HUES64 (cell line): ENCODE measurements around the gene SNTA1.

ENCODE experiments used
- H3K27ac ChIP-seq: 2 replicates; pipeline ENCODE4 v1.7.0; 2013; ENCODE audit warnings: low read depth, low read length, inconsistent platforms
- H3K27me3 ChIP-seq: 2 replicates; pipeline ENCODE4 v1.6.1; 2013; ENCODE audit warnings: mild to moderate bottlenecking, low read length; ENCODE audit not compliant: insufficient read depth
- H3K36me3 ChIP-seq: 2 replicates; pipeline ENCODE4 v1.6.1; 2013; ENCODE audit warnings: mild to moderate bottlenecking, low read length; ENCODE audit not compliant: insufficient read depth
- H3K4me1 ChIP-seq: 2 replicates; pipeline ENCODE4 v1.6.1; 2013; ENCODE audit warnings: mild to moderate bottlenecking, low read length, moderate library complexity; ENCODE audit not compliant: insufficient read depth
- H3K4me3 ChIP-seq: 2 replicates; pipeline ENCODE4 v1.5.1; 2013; ENCODE audit warnings: mild to moderate bottlenecking, low read length, moderate library complexity
- H3K9ac ChIP-seq: 2 replicates; pipeline ENCODE4 v1.6.1; 2013; ENCODE audit warnings: mild to moderate bottlenecking, low read depth, low read length
- H3K9me3 ChIP-seq: 2 replicates; pipeline ENCODE4 v1.6.1; 2013; ENCODE audit warnings: low read depth, low read length; ENCODE audit not compliant: insufficient read depth
- WGBS: fragments of 150-250, 120-280 bp; methylation state at CpG from one replicate; pipeline ENCODE4 v1.1.7; 2013; ENCODE audit warnings: missing lambda C conversion rate; 5-methylcytosine and 5-hydroxymethylcytosine counted together

SNTA1 gene

GRCh38 chr20:33418033-33418432 lies 25.5 kb downstream of the SNTA1 start:
- Histone ChIP-seq H3K9ac (no peak overlapping the region), H3K27me3 (no peaks in the 10 kb centered on the region), H3K36me3 (no peaks in the 10 kb centered on the region), H3K4me3 (no peak overlapping the region), H3K9me3 (no peaks in the 10 kb centered on the region), H3K27ac (no peak overlapping the region), H3K4me1 (no peaks in the 10 kb centered on the region)
- 90% methylated on average over 3 of the region's 3 CpGs for WGBS

GRCh38 chr20:33415948-33416347 lies 27.6 kb downstream of the SNTA1 start:
- Histone ChIP-seq H3K4me3 (no peak overlapping the region), H3K9me3 (no peaks in the 10 kb centered on the region), H3K4me1 (no peaks in the 10 kb centered on the region), H3K27ac (no peak overlapping the region), H3K36me3 (no peaks in the 10 kb centered on the region), H3K27me3 (no peaks in the 10 kb centered on the region), H3K9ac (no peak overlapping the region)
- 58% methylated on average over 8 of the region's 8 CpGs for WGBS

GRCh38 chr20:33412484-33412838 lies 31.1 kb downstream of the SNTA1 start:
- H3K36me3 ChIP-seq: peaks cover 2% of the 10 kb centered on the region; the same call in 1 of the 2 replicates
- 90% methylated on average over 8 of the region's 8 CpGs for WGBS
- H3K4me1 ChIP-seq: no peaks in the 10 kb centered on the region
- no peak overlapping the region for H3K27ac ChIP-seq
- no peaks in the 10 kb centered on the region for H3K9me3 ChIP-seq
- no peak overlapping the region for H3K4me3 ChIP-seq
- H3K27me3 ChIP-seq: no peaks in the 10 kb centered on the region
- no peak overlapping the region for H3K9ac ChIP-seq

- 96% methylated on average over 7 of the region's 7 CpGs for WGBS
- H3K4me3 ChIP-seq: no peak overlapping the region
- H3K27me3 ChIP-seq: no peaks in the 10 kb centered on the region
- H3K27ac ChIP-seq: no peak overlapping the region
- peaks cover 4% of the 10 kb centered on the region; the same call in 1 of the 2 replicates for H3K36me3 ChIP-seq
- no peak overlapping the region for H3K9ac ChIP-seq
- H3K9me3 ChIP-seq: no peaks in the 10 kb centered on the region
- no peaks in the 10 kb centered on the region for H3K4me1 ChIP-seq
These were observed 31.7 kb downstream of the SNTA1 start for GRCh38 chr20:33411711-33412483.

- no peak overlapping the region for H3K4me3 ChIP-seq
- no peaks in the 10 kb centered on the region for H3K27me3 ChIP-seq
- peaks cover 4% of the 10 kb centered on the region; the same call in 1 of the 2 replicates for H3K36me3 ChIP-seq
- no peaks in the 10 kb centered on the region for H3K9me3 ChIP-seq
- H3K27ac ChIP-seq: no peak overlapping the region
- 84% methylated on average over 7 of the region's 7 CpGs for WGBS
- H3K4me1 ChIP-seq: no peaks in the 10 kb centered on the region
- H3K9ac ChIP-seq: no peak overlapping the region
These were observed 32.3 kb downstream of the SNTA1 start for GRCh38 chr20:33411242-33411641.

- Histone ChIP-seq H3K27me3 (no peaks in the 10 kb centered on the region), H3K9ac (no peak overlapping the region), H3K36me3 (peaks cover 4% of the 10 kb centered on the region; the same call in 1 of the 2 replicates), H3K4me1 (no peaks in the 10 kb centered on the region), H3K4me3 (no peak overlapping the region), H3K9me3 (no peaks in the 10 kb centered on the region), H3K27ac (no peak overlapping the region)
- WGBS: 93% methylated on average over 15 of the region's 15 CpGs
These were observed 33.4 kb downstream of the SNTA1 start for GRCh38 chr20:33410081-33410742.

GRCh38 chr20:33408716-33409654 lies 34.6 kb downstream of the SNTA1 start:
- Histone ChIP-seq H3K36me3 (peaks cover 7% of the 10 kb centered on the region; the same call in 1 of the 2 replicates), H3K27me3 (no peaks in the 10 kb centered on the region), H3K9me3 (no peaks in the 10 kb centered on the region), H3K9ac (no peak overlapping the region), H3K4me3 (no peak overlapping the region), H3K27ac (no peak overlapping the region), H3K4me1 (no peaks in the 10 kb centered on the region)
- WGBS: 92% methylated on average over 16 of the region's 18 CpGs

GRCh38 chr20:33408313-33408712 lies 35.2 kb downstream of the SNTA1 start:
- Histone ChIP-seq H3K27me3 (no peaks in the 10 kb centered on the region), H3K27ac (no peak overlapping the region), H3K36me3 (peaks cover 7% of the 10 kb centered on the region; the same call in 1 of the 2 replicates), H3K9me3 (no peaks in the 10 kb centered on the region), H3K9ac (no peak overlapping the region), H3K4me3 (no peak overlapping the region), H3K4me1 (no peaks in the 10 kb centered on the region)
- WGBS: 90% methylated on average over 12 of the region's 12 CpGs

GRCh38 chr20:33407796-33408195 lies 35.8 kb downstream of the SNTA1 start:
- no peak overlapping the region for H3K9ac ChIP-seq
- no peaks in the 10 kb centered on the region for H3K27me3 ChIP-seq
- WGBS: 83% methylated on average over 4 of the region's 4 CpGs

GRCh38 chr20:33407251-33407650 lies 36.3 kb downstream of the SNTA1 start:
- Histone ChIP-seq H3K36me3 (peaks cover 7% of the 10 kb centered on the region; the same call in 1 of the 2 replicates), H3K9ac (no peak overlapping the region), H3K4me1 (0 out of 2 replicates have a peak, but pooled peaks cover under 1% of the 10 kb centered on the region), H3K9me3 (no peaks in the 10 kb centered on the region), H3K27ac (no peak overlapping the region), H3K4me3 (no peak overlapping the region), H3K27me3 (no peaks in the 10 kb centered on the region)
- 86% methylated on average over 1 of the region's 1 CpG for WGBS

More at GRCh38 chr20:33407796-33408195, 35.8 kb downstream of the SNTA1 start:
- Histone ChIP-seq H3K4me1 (no peaks in the 10 kb centered on the region), H3K9me3 (no peaks in the 10 kb centered on the region), H3K36me3 (peaks cover 7% of the 10 kb centered on the region; the same call in 1 of the 2 replicates), H3K27ac (no peak overlapping the region), H3K4me3 (no peak overlapping the region)
